Activated naive CD8-positive, alpha-beta T cell treated with anti-CD3 and anti-CD28 coated beads, Interleukin-2, amount 10 ng/mL, durations not matched to agents 7 days and 5 days (primary cell): Measurements from ENCODE around the gene AKAP8L. TPM values are rescaled to one million over a fixed set of nuclear protein-coding genes. Genes with fewer than 3 reads are reported as not detected.
"Not testable (repeated sequence)": the region's sequence is repeated elsewhere in the genome, so short reads cannot be mapped to it uniquely, and the experiment has no call there.

Experiments used
- ATAC-seq: fragments of 150-1000 bp; cut with Tn5 transposase; one replicate; pipeline ENCODE4 v1.10.0; 2021; ENCODE audit warnings: low read depth, moderate library complexity
- POLR2A ChIA-PET: fragments of 350-600 bp; sonication (Branson Sonifier 250); formaldehyde crosslinking; loops from one replicate; lab custom pipeline; 2021; ENCODE audit warnings: antibody characterized with exemption; lab: Charles Lee
- DNase-seq: peaks from one replicate; pipeline ENCODE4 v3.0.0; 2021
- H3K27ac Mint-ChIP-seq: one replicate; pipeline ENCODE4 v1.8.0; 2022; ENCODE audit warnings: mild to moderate bottlenecking, mixed read lengths
- H3K27me3 Mint-ChIP-seq: one replicate; pipeline ENCODE4 v1.8.0; 2022; ENCODE audit warnings: mild to moderate bottlenecking, moderate library complexity, mixed read lengths
- H3K36me3 Mint-ChIP-seq: one replicate; pipeline ENCODE4 v1.8.0; 2021; ENCODE audit warnings: mild to moderate bottlenecking, mixed read lengths
- H3K4me1 Mint-ChIP-seq: one replicate; pipeline ENCODE4 v1.8.0; 2021; ENCODE audit warnings: mixed read lengths
- H3K4me3 Mint-ChIP-seq: one replicate; pipeline ENCODE4 v1.8.0; 2022; ENCODE audit warnings: mild to moderate bottlenecking, moderate library complexity, mixed read lengths
- H3K9me3 Mint-ChIP-seq: one replicate; pipeline ENCODE4 v1.8.0; 2021; ENCODE audit warnings: mixed read lengths
- total RNA-seq, 2 experiments: library from RNA; stranded (reverse); gene quantifications; one replicate each; pipeline ENCODE4 v1.2.3, GENCODE V29; 2021

Gene AKAP8L
- total RNA-seq, 2 experiments from 2014 or later = 146 to 149 TPM

- peaks cover 28% of the 10 kb centered on the region for H3K36me3 Mint-ChIP-seq
- no peak overlapping the region for H3K4me3 Mint-ChIP-seq
- POLR2A ChIA-PET = no interaction called here
- ATAC-seq (no peak), DNase-seq (no peak)
- H3K4me1 Mint-ChIP-seq = no peaks in the 10 kb centered on the region
- no peak overlapping the region for H3K27ac Mint-ChIP-seq
- H3K9me3 Mint-ChIP-seq = no peaks in the 10 kb centered on the region
- no peaks in the 10 kb centered on the region for H3K27me3 Mint-ChIP-seq
Measured at GRCh38 chr19:15396436-15396835, 22.4 kb downstream of the AKAP8L start.

GRCh38 chr19:15395251-15395650, 23.5 kb downstream of the AKAP8L start:
- POLR2A ChIA-PET = interaction anchor here (0.6 kb wide), 1 partner anchor 836 kb away, joined by 3 read pairs; no protein-coding TSS in a partner anchor
- not testable (repeated sequence) for DNase-seq, ATAC-seq, H3K4me1 Mint-ChIP-seq, H3K4me3 Mint-ChIP-seq, H3K9me3 Mint-ChIP-seq, H3K27me3 Mint-ChIP-seq, H3K27ac Mint-ChIP-seq
- peaks cover 34% of the 10 kb centered on the region for H3K36me3 Mint-ChIP-seq

GRCh38 chr19:15394426-15394825, 24.4 kb downstream of the AKAP8L start:
- ATAC-seq = no peak
- Mint-ChIP-seq H3K4me1 (peaks cover 4% of the 10 kb centered on the region), H3K36me3 (peaks cover 34% of the 10 kb centered on the region), H3K27me3 (no peaks in the 10 kb centered on the region), H3K27ac (no peak overlapping the region), H3K9me3 (no peaks in the 10 kb centered on the region), H3K4me3 (no peak overlapping the region)
- DNase-seq = no peak
- POLR2A ChIA-PET = no interaction called here

GRCh38 chr19:15393963-15394362, 24.8 kb downstream of the AKAP8L start:
- H3K27ac Mint-ChIP-seq = no peak overlapping the region
- H3K36me3 Mint-ChIP-seq = peaks cover 36% of the 10 kb centered on the region
- H3K4me1 Mint-ChIP-seq = peaks cover 4% of the 10 kb centered on the region
- DNase-seq (no peak), ATAC-seq (no peak)
- no peaks in the 10 kb centered on the region for H3K9me3 Mint-ChIP-seq
- no peak overlapping the region for H3K4me3 Mint-ChIP-seq
- POLR2A ChIA-PET = no interaction called here
- no peaks in the 10 kb centered on the region for H3K27me3 Mint-ChIP-seq

- peaks cover 24% of the 10 kb centered on the region for H3K36me3 Mint-ChIP-seq
- POLR2A ChIA-PET = interaction anchor here (0.6 kb wide), 1 partner anchor 15 kb away, joined by 6 read pairs; no protein-coding TSS in a partner anchor
- H3K9me3 Mint-ChIP-seq = no peaks in the 10 kb centered on the region
- no peak for ATAC-seq
- peak overlapping the region; percentile 12 for H3K27ac Mint-ChIP-seq
- DNase-seq = no peak
- no peak overlapping the region for H3K4me3 Mint-ChIP-seq
- no peaks in the 10 kb centered on the region for H3K27me3 Mint-ChIP-seq
- H3K4me1 Mint-ChIP-seq = peaks cover 4% of the 10 kb centered on the region
Measured at GRCh38 chr19:15390814-15391213, 28.0 kb downstream of the AKAP8L start.

- H3K36me3 Mint-ChIP-seq = peaks cover 3% of the 10 kb centered on the region
- no peaks in the 10 kb centered on the region for H3K9me3 Mint-ChIP-seq
- ATAC-seq (no peak), DNase-seq (no peak)
- peaks cover 17% of the 10 kb centered on the region for H3K4me1 Mint-ChIP-seq
- POLR2A ChIA-PET = no interaction called here
- no peak overlapping the region for H3K4me3 Mint-ChIP-seq
- no peak overlapping the region for H3K27ac Mint-ChIP-seq
- no peaks in the 10 kb centered on the region for H3K27me3 Mint-ChIP-seq
Measured at GRCh38 chr19:15381864-15382263, 36.9 kb downstream of the AKAP8L start.

GRCh38 chr19:15381429-15381828, 37.4 kb downstream of the AKAP8L start:
- Mint-ChIP-seq H3K36me3 (peaks cover 6% of the 10 kb centered on the region), H3K9me3 (no peaks in the 10 kb centered on the region), H3K4me1 (peaks cover 21% of the 10 kb centered on the region), H3K4me3 (peak overlapping the region; percentile 37), H3K27ac (no peak overlapping the region), H3K27me3 (no peaks in the 10 kb centered on the region)
- ATAC-seq (no peak), DNase-seq (no peak)
- POLR2A ChIA-PET = no interaction called here

GRCh38 chr19:15379999-15380647, 38.7 kb downstream of the AKAP8L start:
- H3K36me3 Mint-ChIP-seq = peaks cover 6% of the 10 kb centered on the region
- no peaks in the 10 kb centered on the region for H3K27me3 Mint-ChIP-seq
- ATAC-seq = peak; percentile 38
- H3K4me3 Mint-ChIP-seq = peak overlapping the region; percentile 98
- POLR2A ChIA-PET = interaction anchor here (0.5 to 3.7 kb wide), 19 partner anchors 9 to 1746 kb away, joined by 3 to 88 read pairs (median 5); partner anchors contain the start of genes AKAP8L, BRD4, FAM32A and RASAL3
- H3K27ac Mint-ChIP-seq = peak overlapping the region; percentile 100
- DNase-seq = no peak
- no peaks in the 10 kb centered on the region for H3K9me3 Mint-ChIP-seq
- H3K4me1 Mint-ChIP-seq = peaks cover 22% of the 10 kb centered on the region

- Mint-ChIP-seq H3K27me3 (no peaks in the 10 kb centered on the region), H3K4me1 (peaks cover 22% of the 10 kb centered on the region), H3K36me3 (peaks cover 6% of the 10 kb centered on the region), H3K4me3 (peak within 1 kb of the TSS; percentile 98), H3K27ac (peak within 1 kb of the TSS; percentile 100), H3K9me3 (no peaks in the 10 kb centered on the region)
- DNase-seq (peak; percentile 98), ATAC-seq (peak; percentile 88)
- POLR2A ChIA-PET = interaction anchor here (0.5 to 3.7 kb wide), 23 partner anchors 8 to 1745 kb away, joined by 3 to 88 read pairs (median 5); partner anchors contain the start of genes AKAP8L, BRD4, FAM32A and RASAL3
Measured at GRCh38 chr19:15379083-15379998, 39.4 kb downstream of the AKAP8L start, which contains the start of gene AKAP8. Gene AKAP8, minus strand, starts transcription at chr19:15379787. Its CDS starts 56 bp downstream, at chr19:15379731.

GRCh38 chr19:15378534-15379082, 40.2 kb downstream of the AKAP8L start:
- H3K36me3 Mint-ChIP-seq = peaks cover 6% of the 10 kb centered on the region
- peak overlapping the region; percentile 98 for H3K4me3 Mint-ChIP-seq
- POLR2A ChIA-PET = interaction anchor here (0.6 to 3.7 kb wide), 16 partner anchors 20 to 806 kb away, joined by 3 to 88 read pairs (median 6); partner anchors contain the start of genes AKAP8L, BRD4, FAM32A and RASAL3
- peak overlapping the region; percentile 100 for H3K27ac Mint-ChIP-seq
- H3K9me3 Mint-ChIP-seq = no peaks in the 10 kb centered on the region
- no peak for ATAC-seq
- peaks cover 22% of the 10 kb centered on the region for H3K4me1 Mint-ChIP-seq
- no peaks in the 10 kb centered on the region for H3K27me3 Mint-ChIP-seq
- DNase-seq = peak; percentile 63

GRCh38 chr19:15374796-15375440, 43.9 kb downstream of the AKAP8L start:
- DNase-seq = no peak
- no peak overlapping the region for H3K4me3 Mint-ChIP-seq
- peaks cover 6% of the 10 kb centered on the region for H3K36me3 Mint-ChIP-seq
- POLR2A ChIA-PET = no interaction called here
- no peaks in the 10 kb centered on the region for H3K9me3 Mint-ChIP-seq
- ATAC-seq = no peak
- no peak overlapping the region for H3K27ac Mint-ChIP-seq
- peaks cover 16% of the 10 kb centered on the region for H3K4me1 Mint-ChIP-seq
- no peaks in the 10 kb centered on the region for H3K27me3 Mint-ChIP-seq

- ATAC-seq = no peak
- Mint-ChIP-seq H3K9me3 (no peaks in the 10 kb centered on the region), H3K27ac (no peak overlapping the region), H3K36me3 (peaks cover 6% of the 10 kb centered on the region), H3K27me3 (no peaks in the 10 kb centered on the region), H3K4me1 (peaks cover 16% of the 10 kb centered on the region), H3K4me3 (no peak overlapping the region)
- no peak for DNase-seq
- POLR2A ChIA-PET = no interaction called here
Measured at GRCh38 chr19:15374105-15374651, 44.6 kb downstream of the AKAP8L start.
